GM12892 (cell line): Measurements from ENCODE around the gene TRABD2A.

Experiments used
- DNase-seq: peaks from one replicate; pipeline ENCODE4 v3.0.0; 2011; ENCODE audit not compliant: insufficient read length
- FAIRE-seq: peaks from 2 replicates; lab custom pipeline; 2011; peaks lifted over from hg19 to GRCh38; lab: Jason Lieb, UNC
- POLR2A ChIP-seq: IDR thresholded peaks from 2 replicates; pipeline ENCODE4 v1.6.1; 2011; ENCODE audit warnings: low read depth, low read length, control low read depth
- POLR2AphosphoS5 ChIP-seq: IDR thresholded peaks from 2 replicates; pipeline ENCODE4 v1.6.1; 2011; ENCODE audit warnings: low read depth, low read length, control low read depth
- TAF1 ChIP-seq: IDR thresholded peaks from 2 replicates; pipeline ENCODE4 v1.6.1; 2011; ENCODE audit warnings: low read depth, mild to moderate bottlenecking, control low read depth, low read length, borderline replicate concordance

The TRABD2A gene

GRCh38 chr2:84840306-84840705, 40.6 kb downstream of the TRABD2A start:
- TF ChIP-seq POLR2AphosphoS5 = no peak
- no peak for TF ChIP-seq POLR2A
- TF ChIP-seq TAF1 = no peak
- DNase-seq (no peak), FAIRE-seq (no peak)

DNA sequence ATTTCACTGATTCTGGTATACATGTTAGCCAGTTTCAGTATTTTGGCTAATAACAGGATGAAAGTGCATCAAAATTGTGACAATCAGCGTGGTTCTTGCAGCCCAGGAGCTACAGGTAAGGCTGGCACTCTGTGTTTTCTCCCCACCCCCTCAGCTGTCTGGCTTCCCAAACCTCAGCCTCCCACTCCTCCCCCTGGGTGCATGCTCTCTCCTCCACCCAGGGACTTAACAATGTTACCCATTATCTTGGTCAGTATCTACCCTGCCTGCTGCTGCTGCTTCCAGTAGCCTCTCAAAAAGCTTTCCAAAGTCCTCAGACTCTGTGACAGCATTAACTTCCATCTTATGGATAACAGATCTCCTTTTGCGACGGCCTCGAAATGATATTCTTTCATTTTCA, 41.0 kb downstream of the TRABD2A start:
- DNase-seq = no peak
- TF ChIP-seq POLR2AphosphoS5 (no peak), POLR2A (no peak), TAF1 (no peak)

DNA sequence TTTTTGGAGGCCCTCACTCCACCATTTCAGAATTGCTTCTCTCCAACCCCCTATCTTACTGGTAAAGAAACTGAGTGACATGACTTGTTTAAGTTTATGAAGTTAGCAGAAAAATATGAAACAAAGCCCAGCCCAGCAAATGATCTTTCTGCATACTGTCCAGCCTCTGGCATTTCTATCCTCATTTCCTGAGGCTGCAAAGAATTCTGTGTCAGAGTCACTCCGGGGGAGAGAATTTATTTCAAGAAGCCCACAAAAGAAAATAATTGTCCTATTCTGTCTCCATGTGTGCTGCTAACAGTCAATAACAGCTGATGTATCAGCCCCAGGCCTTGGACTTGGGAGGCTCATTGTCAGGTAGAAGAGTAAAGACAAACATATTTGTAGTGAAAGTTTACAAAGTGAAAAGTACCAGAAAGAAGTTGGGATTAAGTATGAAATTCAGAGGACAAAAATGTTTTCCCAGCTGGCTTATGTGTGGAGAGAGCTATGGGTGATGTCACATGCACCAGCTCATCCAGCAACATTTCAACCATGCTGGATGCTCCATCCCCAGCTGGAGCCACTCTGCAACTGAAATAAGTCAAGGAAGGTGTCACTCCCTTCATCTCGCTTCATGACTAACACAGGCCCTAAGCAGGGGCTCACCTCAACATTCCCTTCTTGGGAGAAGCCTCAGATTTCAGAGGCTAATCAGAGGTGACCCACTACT, 42.3 kb downstream of the TRABD2A start:
- FAIRE-seq = no peak
- DNase-seq = no peak
- TF ChIP-seq POLR2A = no peak
- TF ChIP-seq POLR2AphosphoS5 = no peak
- no peak for TF ChIP-seq TAF1

More for the DNA sequence above, 41.0 kb downstream of the TRABD2A start:
- FAIRE-seq = no peak

- FAIRE-seq (no peak), DNase-seq (no peak)
- TF ChIP-seq POLR2AphosphoS5 (no peak), POLR2A (no peak), TAF1 (no peak)
Measured at GRCh38 chr2:84836215-84836614, 44.7 kb downstream of the TRABD2A start.

DNA sequence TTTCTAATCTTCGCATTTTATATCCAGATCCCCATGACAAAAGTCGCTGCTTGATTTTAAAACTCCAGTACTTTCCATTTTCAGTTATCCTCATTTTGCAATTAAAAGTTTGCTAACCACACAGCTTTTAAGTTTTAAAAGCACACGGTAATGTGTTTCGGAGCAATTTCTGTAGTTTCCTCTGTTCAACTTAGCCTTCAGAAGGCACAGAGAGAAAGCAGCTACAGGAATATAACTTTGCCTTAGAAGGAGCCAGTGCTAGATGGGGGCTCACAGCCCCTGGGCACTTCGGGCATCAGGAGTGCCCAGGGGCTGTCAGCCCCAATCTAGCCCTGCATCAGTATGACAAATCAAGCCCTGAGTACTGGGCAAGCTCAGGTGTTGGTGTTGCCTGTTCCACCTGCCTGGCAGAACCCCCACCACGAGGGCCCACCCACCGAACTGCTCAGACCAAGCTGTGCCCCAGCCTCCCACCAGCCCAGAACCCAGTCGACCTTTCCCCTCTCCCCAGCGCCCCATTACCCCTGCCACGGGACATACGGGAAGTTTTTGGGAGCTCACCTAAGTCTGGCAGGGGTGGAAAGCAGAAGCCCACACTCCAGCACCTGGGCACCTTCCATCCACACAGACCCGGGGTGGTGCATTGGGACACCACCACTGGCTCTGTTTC, 47.3 kb downstream of the TRABD2A start:
- no peak for TF ChIP-seq POLR2AphosphoS5
- TF ChIP-seq POLR2A = no peak
- TF ChIP-seq TAF1 = no peak
- DNase-seq = no peak
- no peak for FAIRE-seq

DNA sequence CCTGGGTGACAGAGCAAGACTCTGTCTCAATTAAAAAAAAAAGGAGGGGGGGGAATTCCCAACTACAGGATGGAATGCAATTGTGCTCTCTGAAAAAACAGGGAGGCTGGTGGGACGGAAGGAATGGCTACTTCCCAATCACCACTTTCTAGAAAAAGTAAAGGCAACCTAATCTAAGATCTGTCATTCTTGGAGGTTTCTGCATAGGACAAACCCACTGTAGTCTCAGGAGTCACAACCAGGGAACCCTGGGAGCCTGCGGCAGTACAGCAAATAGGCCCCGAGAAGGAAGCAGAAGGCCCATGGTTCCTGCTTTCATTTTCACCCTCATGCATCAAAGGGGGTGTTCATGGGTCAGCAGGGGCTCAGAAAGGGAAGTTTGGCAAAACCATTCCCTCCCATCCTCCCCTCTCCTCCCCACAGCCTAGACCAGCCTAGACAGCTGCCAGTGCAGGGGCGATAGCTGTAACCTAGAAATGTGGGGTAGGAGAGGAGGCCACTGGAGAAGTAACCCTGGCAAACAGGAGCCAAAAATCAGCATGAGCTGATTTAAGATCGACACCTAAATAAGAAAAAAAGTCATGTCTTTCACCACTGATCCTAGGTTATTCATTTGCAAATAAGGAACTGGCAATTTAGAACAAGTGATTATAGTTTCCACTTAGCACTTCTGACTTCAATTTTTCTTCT, 48.0 kb downstream of the TRABD2A start:
- TF ChIP-seq TAF1 (no peak), POLR2A (no peak), POLR2AphosphoS5 (no peak)
- DNase-seq = no peak
- FAIRE-seq = no peak

DNA sequence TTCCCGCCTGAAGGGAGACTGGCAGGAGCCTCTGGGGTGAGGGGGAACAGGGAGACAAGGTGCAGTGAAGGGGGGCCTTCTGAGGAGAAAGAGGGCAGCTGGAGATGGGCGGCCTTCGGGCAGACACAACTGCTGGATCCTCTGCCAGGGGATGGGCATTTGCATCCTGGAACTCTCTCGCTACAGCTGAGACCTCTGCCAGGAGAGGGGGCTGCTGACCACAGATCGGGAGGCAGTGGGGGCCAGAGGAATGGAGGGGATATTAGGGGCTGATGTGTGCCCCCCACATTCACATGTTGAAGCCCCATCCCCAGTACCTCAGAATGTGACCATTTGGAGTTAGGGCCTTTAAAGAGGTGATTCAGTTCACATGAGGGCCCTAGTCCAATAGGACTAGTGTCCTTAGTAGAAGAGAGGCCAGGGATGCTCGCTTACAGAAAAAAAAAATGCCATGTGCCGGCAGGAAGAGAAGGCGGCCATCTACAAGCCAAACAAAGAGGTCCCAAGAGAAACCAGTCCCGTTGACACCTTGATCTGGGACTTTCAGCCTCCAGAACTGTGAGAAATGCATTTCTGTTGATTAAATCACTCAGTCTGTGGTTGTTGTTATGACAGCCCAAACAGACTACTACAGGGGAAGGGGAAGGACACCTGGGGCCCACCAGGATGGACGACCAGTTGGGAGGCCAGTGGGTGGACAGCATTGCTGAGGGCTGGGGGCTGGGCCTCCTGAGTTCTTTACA, 50.0 kb downstream of the TRABD2A start:
- TF ChIP-seq TAF1 (no peak), POLR2A (no peak), POLR2AphosphoS5 (no peak)
- FAIRE-seq = no peak
- DNase-seq = no peak

DNA sequence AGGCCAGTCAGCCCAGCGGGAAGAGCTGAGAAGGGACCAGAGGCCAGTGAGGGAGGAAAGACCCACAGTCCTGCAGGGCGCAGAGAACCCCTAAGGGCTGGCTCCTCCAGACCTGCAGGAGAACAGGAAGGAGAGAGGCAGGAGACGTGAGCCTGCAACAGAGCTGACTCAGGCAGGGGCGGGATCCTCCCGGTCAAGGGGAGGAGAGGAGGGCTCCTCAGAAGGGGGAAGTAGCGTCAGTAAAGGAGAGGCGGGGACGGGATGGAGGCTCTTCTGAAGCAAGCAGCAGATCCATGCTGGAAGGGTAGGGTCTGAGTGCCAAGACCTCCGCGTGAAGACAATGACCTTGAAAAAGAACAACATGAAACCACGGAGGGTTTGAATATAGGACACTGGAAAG, 50.8 kb downstream of the TRABD2A start:
- no peak for TF ChIP-seq POLR2AphosphoS5
- no peak for TF ChIP-seq POLR2A
- no peak for TF ChIP-seq TAF1
- DNase-seq (no peak), FAIRE-seq (no peak)

GRCh38 chr2:84829693-84830092, 51.2 kb downstream of the TRABD2A start:
- FAIRE-seq (no peak), DNase-seq (no peak)
- TF ChIP-seq POLR2A (no peak), TAF1 (no peak), POLR2AphosphoS5 (no peak)

- FAIRE-seq = no peak
- no peak for DNase-seq
- TF ChIP-seq POLR2A (no peak), TAF1 (no peak), POLR2AphosphoS5 (no peak)
Measured at GRCh38 chr2:84827978-84828575, 52.8 kb downstream of the TRABD2A start.

GRCh38 chr2:84823788-84824187, 57.1 kb downstream of the TRABD2A start:
- no peak for DNase-seq
- TF ChIP-seq TAF1 = no peak
- no peak for FAIRE-seq
